Neural cell (in vitro differentiated cells): ENCODE measurements around the gene CDHR4. TPM values are rescaled to one million over a fixed set of nuclear protein-coding genes. Genes with fewer than 3 reads are reported as not detected.

Source experiments
- polyA plus RNA-seq: library from polyadenylated mRNA; depleted of rRNA; stranded (reverse); fragments of >200 nt; gene quantifications from 2 replicates; pipeline ENCODE4 v1.2.3, GENCODE V29; 2014
- small RNA-seq, 3 experiments: library from RNA; depleted of rRNA; stranded (forward); fragments of <200 nt; gene quantifications; one replicate each; pipeline ENCODE3, GENCODE V24; 2012

CDHR4 gene
- polyA plus RNA-seq, 1 donor from 2014 or later = not detected

Small RNAs within 50 kb of the gene (small RNA-seq; reads per million reads assigned to genes)
- gene COX6CP14 = 0 reads per million in 3 experiments

Other genes with a start within 250 kb of the CDHR4 start
- 2.0 and 3.0 TPM in 2 replicates for gene BSN, start 245.4 kb downstream of the CDHR4 start, polyA plus RNA-seq
- 98.4 and 119 TPM in 2 replicates for gene APEH, start 125.5 kb downstream of the CDHR4 start, polyA plus RNA-seq
- 62.5 and 64.0 TPM in 2 replicates for gene MST1, start 110.4 kb downstream of the CDHR4 start, polyA plus RNA-seq
- 27.4 and 32.0 TPM in 2 replicates for gene RNF123, start 110.3 kb downstream of the CDHR4 start, polyA plus RNA-seq
- gene AMIGO3, start 80.2 kb downstream of the CDHR4 start, polyA plus RNA-seq = 4.0 and 8.0 TPM in 2 replicates
- gene GMPPB, start 75.9 kb downstream of the CDHR4 start, polyA plus RNA-seq = 20.0 and 20.8 TPM in 2 replicates
- gene IP6K1, start 13.3 kb downstream of the CDHR4 start, polyA plus RNA-seq = 52.7 and 62.7 TPM in 2 replicates
- 1.4 and 1.7 TPM in 2 replicates for gene INKA1, start 3.4 kb upstream of the CDHR4 start, polyA plus RNA-seq
- 2.9 and 4.0 TPM in 2 replicates for gene UBA7, start 14.1 kb upstream of the CDHR4 start, polyA plus RNA-seq
- 7.5 and 7.6 TPM in 2 replicates for gene TRAIP, start 56.7 kb upstream of the CDHR4 start, polyA plus RNA-seq
- 293 and 316 TPM in 2 replicates for gene CAMKV, start 70.0 kb upstream of the CDHR4 start, polyA plus RNA-seq
- 2.0 and 4.2 TPM in 2 replicates for gene MST1R, start 104.0 kb upstream of the CDHR4 start, polyA plus RNA-seq
- gene MON1A, start 129.9 kb upstream of the CDHR4 start, polyA plus RNA-seq = 35.4 and 41.3 TPM in 2 replicates
- 177 and 192 TPM in 2 replicates for gene RBM6, start 140.3 kb upstream of the CDHR4 start, polyA plus RNA-seq